HG03354 (cell line): Measurements from ENCODE around the gene EMID1.

ENCODE experiments used
- ATAC-seq: cut with Tn5 transposase; IDR thresholded peaks from one replicate; pipeline ENCODE4 v1.9.1; 2021; ENCODE audit warnings: mild to moderate bottlenecking; ENCODE audit not compliant: unreplicated experiment, poor library complexity, severe bottlenecking

The EMID1 gene

GRCh38 chr22:29306835-29307595 is 101.3 kb downstream of the EMID1 start:
- no peak for ATAC-seq

GRCh38 chr22:29307596-29308147 is 102.0 kb downstream of the EMID1 start:
- no peak for ATAC-seq

- no peak for ATAC-seq
Measured at GRCh38 chr22:29308148-29308790, 102.6 kb downstream of the EMID1 start.

GRCh38 chr22:29308791-29309262 is 103.1 kb downstream of the EMID1 start:
- ATAC-seq, result no peak
